Neural cell (in vitro differentiated cells): ENCODE results near the gene GOLGA6C. TPM values are rescaled to one million over a fixed set of nuclear protein-coding genes. Genes with fewer than 3 reads are reported as not detected.

Experiments
- H2AFZ ChIP-seq: fragments of 200-600, 300-800 bp; sonication (generic), shearing (Covaris generic); 2 replicates; pipeline ENCODE4 v1.6.0; 2014; ENCODE audit warnings: low read depth, mild to moderate bottlenecking, antibody characterized with exemption, low read length, moderate library complexity
- H3F3A ChIP-seq: fragments of 200-600 bp; shearing (Covaris generic); 2 replicates; pipeline ENCODE4 v1.6.1; 2016; ENCODE audit warnings: mild to moderate bottlenecking, moderate library complexity, mixed read lengths, antibody characterized with exemption, low read length; ENCODE audit not compliant: insufficient read depth, poor library complexity, severe bottlenecking
- H3K27ac ChIP-seq: fragments of 200-600, 300-800 bp; sonication (generic), shearing (Covaris generic); 2 replicates; pipeline ENCODE4 v1.5.1; 2014; ENCODE audit warnings: mild to moderate bottlenecking, low read length, moderate library complexity
- H3K27me3 ChIP-seq: fragments of 300-800, 200-600 bp; sonication (generic), shearing (Covaris generic); 2 replicates; pipeline ENCODE4 v1.6.0; 2014; ENCODE audit warnings: mild to moderate bottlenecking, low read depth, low read length, moderate library complexity; ENCODE audit not compliant: insufficient read depth
- H3K36me3 ChIP-seq: fragments of 300-800, 200-600 bp; sonication (generic), shearing (Covaris generic); 2 replicates; pipeline ENCODE4 v1.5.1; 2014; ENCODE audit warnings: mild to moderate bottlenecking, antibody characterized with exemption, low read length, moderate library complexity; ENCODE audit not compliant: insufficient read depth
- H3K4me2 ChIP-seq: fragments of 300-800, 200-600 bp; sonication (generic), shearing (Covaris generic); 2 replicates; pipeline ENCODE4 v1.6.0; 2014; ENCODE audit warnings: mild to moderate bottlenecking, low read length
- H3K4me3 ChIP-seq: fragments of 300-800, 200-600 bp; sonication (generic), shearing (Covaris generic); 2 replicates; pipeline ENCODE4 v1.5.1; 2014; ENCODE audit warnings: mild to moderate bottlenecking, low read length, moderate library complexity
- H3K79me2 ChIP-seq: fragments of 200-600 bp; shearing (Covaris generic); replicated peaks from 2 replicates; pipeline ENCODE4 v1.6.0; 2014; ENCODE audit warnings: mild to moderate bottlenecking, low read length, moderate library complexity; ENCODE audit not compliant: insufficient read depth
- H3K9ac ChIP-seq: fragments of 300-800, 200-600 bp; sonication (generic), shearing (Covaris generic); 2 replicates; pipeline ENCODE4 v1.6.1; 2016; ENCODE audit warnings: mild to moderate bottlenecking, low read length, mixed read lengths
- H3K9me2 ChIP-seq: fragments of 200-600 bp; shearing (Covaris generic); 2 replicates; pipeline ENCODE4 v1.6.1; 2016; ENCODE audit warnings: mild to moderate bottlenecking, low read length, mixed read lengths; ENCODE audit not compliant: insufficient read depth
- H3K9me3 ChIP-seq: fragments of 200-600, 300-800 bp; sonication (generic), shearing (Covaris generic); 2 replicates; pipeline ENCODE4 v1.6.1; 2016; ENCODE audit warnings: mild to moderate bottlenecking, mixed run types, low read length, moderate library complexity, mixed read lengths
- H4K20me1 ChIP-seq: fragments of 200-600 bp; shearing (Covaris generic); 2 replicates; pipeline ENCODE4 v1.6.1; 2016; ENCODE audit warnings: mild to moderate bottlenecking, mixed run types; ENCODE audit not compliant: insufficient read depth
- CTCF ChIP-seq: fragments of 450-650 bp; IDR thresholded peaks from 2 replicates; pipeline ENCODE4 v1.5.1; 2014; ENCODE audit warnings: antibody characterized with exemption, mild to moderate bottlenecking, moderate library complexity; ENCODE audit not compliant: poor library complexity, severe bottlenecking
- EP300 ChIP-seq: fragments of 450-650 bp; conservative IDR thresholded peaks from 2 replicates; pipeline ENCODE4 v1.6.1; 2014; ENCODE audit warnings: antibody characterized with exemption, mild to moderate bottlenecking, moderate library complexity; ENCODE audit not compliant: poor library complexity, severe bottlenecking
- EZH2 ChIP-seq: fragments of 200-600, 300-800 bp; shearing (Covaris generic), sonication (generic); IDR thresholded peaks from 2 replicates; pipeline ENCODE4 v1.6.1; 2014; ENCODE audit warnings: antibody characterized with exemption, low read length, borderline replicate concordance, mild to moderate bottlenecking; ENCODE audit not compliant: insufficient read depth, poor library complexity, severe bottlenecking
- MXI1 ChIP-seq: fragments of 450-650 bp; conservative IDR thresholded peaks from 2 replicates; pipeline ENCODE4 v1.6.1; 2014; ENCODE audit warnings: antibody characterized with exemption, mild to moderate bottlenecking; ENCODE audit not compliant: poor library complexity, severe bottlenecking
- POLR2AphosphoS5 ChIP-seq: IDR thresholded peaks from 2 replicates; pipeline ENCODE4 v1.6.1; 2012
- RAD21 ChIP-seq: fragments of 450-650 bp; conservative IDR thresholded peaks from 2 replicates; pipeline ENCODE4 v1.6.1; 2014; ENCODE audit warnings: antibody characterized with exemption, mild to moderate bottlenecking, moderate library complexity
- REST ChIP-seq: IDR thresholded peaks from 2 replicates; pipeline ENCODE4 v1.6.1; 2012; ENCODE audit warnings: borderline replicate concordance
- SMC3 ChIP-seq: fragments of 450-650 bp; conservative IDR thresholded peaks from 2 replicates; pipeline ENCODE4 v1.6.1; 2014; ENCODE audit warnings: antibody characterized with exemption, mild to moderate bottlenecking, moderate library complexity; ENCODE audit not compliant: poor library complexity
- TAF1 ChIP-seq: IDR thresholded peaks from 2 replicates; pipeline ENCODE4 v1.6.1; 2012; ENCODE audit warnings: low read depth
- polyA plus RNA-seq: library from polyadenylated mRNA; depleted of rRNA; stranded (reverse); fragments of >200 nt; gene quantifications from 2 replicates; pipeline ENCODE4 v1.2.3, GENCODE V29; 2014

GOLGA6C gene
- polyA plus RNA-seq, 1 donor from 2014 or later, result not detected

GRCh38 chr15:75229191-75230015 is 28.7 kb upstream of the GOLGA6C start:
- no peaks in the 10 kb centered on the region for H3K9me3 ChIP-seq
- no peaks in the 10 kb centered on the region for H3F3A ChIP-seq
- H3K27ac ChIP-seq, result no peak overlapping the region
- no peaks in the 10 kb centered on the region for H4K20me1 ChIP-seq
- no peaks in the 10 kb centered on the region for H3K27me3 ChIP-seq
- H3K79me2 ChIP-seq, result no peaks in the 10 kb centered on the region
- no peak overlapping the region for H2AFZ ChIP-seq
- no peaks in the 10 kb centered on the region for H3K9me2 ChIP-seq
- no peaks in the 10 kb centered on the region for H3K36me3 ChIP-seq
- no peak overlapping the region for H3K4me3 ChIP-seq
- no peak overlapping the region for H3K4me2 ChIP-seq
- TF ChIP-seq MXI1 (no peak), EP300 (no peak), TAF1 (no peak), RAD21 (no peak), SMC3 (no peak)
- H3K9ac ChIP-seq, result no peak overlapping the region

GRCh38 chr15:75230016-75230343 is 28.2 kb upstream of the GOLGA6C start:
- Histone ChIP-seq H4K20me1 (no peaks in the 10 kb centered on the region), H3K79me2 (no peaks in the 10 kb centered on the region), H3K27me3 (no peaks in the 10 kb centered on the region), H2AFZ (no peak overlapping the region), H3K4me2 (no peak overlapping the region), H3K9ac (no peak overlapping the region), H3K36me3 (no peaks in the 10 kb centered on the region), H3K9me2 (no peaks in the 10 kb centered on the region), H3F3A (no peaks in the 10 kb centered on the region), H3K4me3 (no peak overlapping the region), H3K27ac (no peak overlapping the region), H3K9me3 (no peaks in the 10 kb centered on the region)
- no peak for TF ChIP-seq SMC3
- TF ChIP-seq RAD21, result no peak
- no peak for TF ChIP-seq CTCF
- TF ChIP-seq MXI1, result no peak
- no peak for TF ChIP-seq TAF1
- TF ChIP-seq REST, result no peak
- no peak for TF ChIP-seq EP300
- no peak for TF ChIP-seq EZH2
- TF ChIP-seq POLR2AphosphoS5, result no peak
